HepG2 (cell line): ENCODE results near the gene HPCAL4.

Source experiments
- CENPX ChIP-seq: sonication (generic); formaldehyde crosslinking; IDR thresholded peaks from 2 replicates; pipeline ENCODE4 v1.9.0; 2021; ENCODE audit warnings: mild to moderate bottlenecking, missing genetic modification reagents, moderate library complexity
- CREM ChIP-seq, 2 experiments: sonication (generic) in 1 of 2; formaldehyde crosslinking in 1 of 2; IDR thresholded peaks; 2 replicates each; pipeline versions ENCODE4 v1.4.0 to v1.6.1; 2016 to 2020; ENCODE audit warnings: antibody characterized with exemption in 1 of 2, mild to moderate bottlenecking in 1 of 2, missing genetic modification reagents in 1 of 2
- IRF2 ChIP-seq: IDR thresholded peaks from 2 replicates; pipeline ENCODE4 v1.6.1; 2018; ENCODE audit warnings: missing genetic modification reagents, missing compliant biosample characterization
- JUNB ChIP-seq: sonication (generic); formaldehyde crosslinking; IDR thresholded peaks from 2 replicates; pipeline ENCODE4 v1.8.0; 2022; ENCODE audit warnings: missing genetic modification reagents, mild to moderate bottlenecking, borderline replicate concordance
- KDM1A ChIP-seq: IDR thresholded peaks from 2 replicates; pipeline ENCODE4 v1.6.1; 2016; ENCODE audit warnings: missing compliant biosample characterization
- MYNN ChIP-seq: sonication (generic); formaldehyde crosslinking; IDR thresholded peaks from 2 replicates; pipeline ENCODE4 v1.4.0; 2020; ENCODE audit warnings: mild to moderate bottlenecking, low read depth, missing genetic modification reagents
- RAD51 ChIP-seq: fragments of 450-650 bp; IDR thresholded peaks from 2 replicates; pipeline ENCODE4 v1.6.1; 2016; ENCODE audit warnings: borderline replicate concordance
- TARDBP ChIP-seq: sonication (generic); formaldehyde crosslinking; IDR thresholded peaks from 2 replicates; pipeline ENCODE4 v1.8.0; 2022; ENCODE audit warnings: mild to moderate bottlenecking, missing genetic modification reagents
- TRAFD1 ChIP-seq: sonication (generic); formaldehyde crosslinking; IDR thresholded peaks from 2 replicates; pipeline ENCODE4 v1.5.1; 2020; ENCODE audit warnings: missing genetic modification reagents, mild to moderate bottlenecking, borderline replicate concordance
- ZNF3 ChIP-seq: IDR thresholded peaks from 2 replicates; pipeline ENCODE4 v1.7.0; 2017; ENCODE audit warnings: inconsistent platforms
- TF ChIP-seq, protein P1 (sequence below): sonication (generic); formaldehyde crosslinking; IDR thresholded peaks from 2 replicates; pipeline ENCODE4 v1.9.0; 2021; ENCODE audit warnings: missing genetic modification reagents, borderline replicate concordance
- TF ChIP-seq, protein P2 (sequence below): sonication (generic); formaldehyde crosslinking; IDR thresholded peaks from 2 replicates; pipeline ENCODE4 v1.5.0; 2020; ENCODE audit warnings: mild to moderate bottlenecking, missing genetic modification reagents, moderate library complexity

- TF ChIP-seq CREM (IDR thresholded peaks at IDR 0.05), result no peak
- TF ChIP-seq CREM (CRISPR knock-in tag; IDR thresholded peaks at IDR 0.05), result no peak
- TF ChIP-seq TARDBP (CRISPR knock-in tag), result no peak
- no peak for TF ChIP-seq JUNB (CRISPR knock-in tag)
- TF ChIP-seq MYNN (CRISPR knock-in tag), result no peak
- TF ChIP-seq, protein P1, sequence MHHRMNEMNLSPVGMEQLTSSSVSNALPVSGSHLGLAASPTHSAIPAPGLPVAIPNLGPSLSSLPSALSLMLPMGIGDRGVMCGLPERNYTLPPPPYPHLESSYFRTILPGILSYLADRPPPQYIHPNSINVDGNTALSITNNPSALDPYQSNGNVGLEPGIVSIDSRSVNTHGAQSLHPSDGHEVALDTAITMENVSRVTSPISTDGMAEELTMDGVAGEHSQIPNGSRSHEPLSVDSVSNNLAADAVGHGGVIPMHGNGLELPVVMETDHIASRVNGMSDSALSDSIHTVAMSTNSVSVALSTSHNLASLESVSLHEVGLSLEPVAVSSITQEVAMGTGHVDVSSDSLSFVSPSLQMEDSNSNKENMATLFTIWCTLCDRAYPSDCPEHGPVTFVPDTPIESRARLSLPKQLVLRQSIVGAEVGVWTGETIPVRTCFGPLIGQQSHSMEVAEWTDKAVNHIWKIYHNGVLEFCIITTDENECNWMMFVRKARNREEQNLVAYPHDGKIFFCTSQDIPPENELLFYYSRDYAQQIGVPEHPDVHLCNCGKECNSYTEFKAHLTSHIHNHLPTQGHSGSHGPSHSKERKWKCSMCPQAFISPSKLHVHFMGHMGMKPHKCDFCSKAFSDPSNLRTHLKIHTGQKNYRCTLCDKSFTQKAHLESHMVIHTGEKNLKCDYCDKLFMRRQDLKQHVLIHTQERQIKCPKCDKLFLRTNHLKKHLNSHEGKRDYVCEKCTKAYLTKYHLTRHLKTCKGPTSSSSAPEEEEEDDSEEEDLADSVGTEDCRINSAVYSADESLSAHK (CRISPR knock-in tag), result no peak
- TF ChIP-seq, protein P2, sequence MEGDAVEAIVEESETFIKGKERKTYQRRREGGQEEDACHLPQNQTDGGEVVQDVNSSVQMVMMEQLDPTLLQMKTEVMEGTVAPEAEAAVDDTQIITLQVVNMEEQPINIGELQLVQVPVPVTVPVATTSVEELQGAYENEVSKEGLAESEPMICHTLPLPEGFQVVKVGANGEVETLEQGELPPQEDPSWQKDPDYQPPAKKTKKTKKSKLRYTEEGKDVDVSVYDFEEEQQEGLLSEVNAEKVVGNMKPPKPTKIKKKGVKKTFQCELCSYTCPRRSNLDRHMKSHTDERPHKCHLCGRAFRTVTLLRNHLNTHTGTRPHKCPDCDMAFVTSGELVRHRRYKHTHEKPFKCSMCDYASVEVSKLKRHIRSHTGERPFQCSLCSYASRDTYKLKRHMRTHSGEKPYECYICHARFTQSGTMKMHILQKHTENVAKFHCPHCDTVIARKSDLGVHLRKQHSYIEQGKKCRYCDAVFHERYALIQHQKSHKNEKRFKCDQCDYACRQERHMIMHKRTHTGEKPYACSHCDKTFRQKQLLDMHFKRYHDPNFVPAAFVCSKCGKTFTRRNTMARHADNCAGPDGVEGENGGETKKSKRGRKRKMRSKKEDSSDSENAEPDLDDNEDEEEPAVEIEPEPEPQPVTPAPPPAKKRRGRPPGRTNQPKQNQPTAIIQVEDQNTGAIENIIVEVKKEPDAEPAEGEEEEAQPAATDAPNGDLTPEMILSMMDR (CRISPR knock-in tag), result no peak
- TF ChIP-seq TRAFD1 (CRISPR knock-in tag), result no peak
- no peak for TF ChIP-seq KDM1A
- no peak for TF ChIP-seq CENPX (CRISPR knock-in tag)
- TF ChIP-seq IRF2 (CRISPR knock-in tag), result no peak
- TF ChIP-seq ZNF3 (CRISPR knock-in tag), result no peak
- TF ChIP-seq RAD51, result no peak
Measured at GRCh38 chr1:39650431-39650830, 40.8 kb downstream of the HPCAL4 start.
